NCI-H82 treated with DMSO at 0.1 percent for 48 hours (cell line): ENCODE measurements around the gene STX1A.

Source experiments
- DNase-seq: peaks from one replicate; lab custom pipeline; 2025; ENCODE audit not compliant: unreplicated experiment; lab: John Stamatoyannopoulos, UW

STX1A gene

DNA sequence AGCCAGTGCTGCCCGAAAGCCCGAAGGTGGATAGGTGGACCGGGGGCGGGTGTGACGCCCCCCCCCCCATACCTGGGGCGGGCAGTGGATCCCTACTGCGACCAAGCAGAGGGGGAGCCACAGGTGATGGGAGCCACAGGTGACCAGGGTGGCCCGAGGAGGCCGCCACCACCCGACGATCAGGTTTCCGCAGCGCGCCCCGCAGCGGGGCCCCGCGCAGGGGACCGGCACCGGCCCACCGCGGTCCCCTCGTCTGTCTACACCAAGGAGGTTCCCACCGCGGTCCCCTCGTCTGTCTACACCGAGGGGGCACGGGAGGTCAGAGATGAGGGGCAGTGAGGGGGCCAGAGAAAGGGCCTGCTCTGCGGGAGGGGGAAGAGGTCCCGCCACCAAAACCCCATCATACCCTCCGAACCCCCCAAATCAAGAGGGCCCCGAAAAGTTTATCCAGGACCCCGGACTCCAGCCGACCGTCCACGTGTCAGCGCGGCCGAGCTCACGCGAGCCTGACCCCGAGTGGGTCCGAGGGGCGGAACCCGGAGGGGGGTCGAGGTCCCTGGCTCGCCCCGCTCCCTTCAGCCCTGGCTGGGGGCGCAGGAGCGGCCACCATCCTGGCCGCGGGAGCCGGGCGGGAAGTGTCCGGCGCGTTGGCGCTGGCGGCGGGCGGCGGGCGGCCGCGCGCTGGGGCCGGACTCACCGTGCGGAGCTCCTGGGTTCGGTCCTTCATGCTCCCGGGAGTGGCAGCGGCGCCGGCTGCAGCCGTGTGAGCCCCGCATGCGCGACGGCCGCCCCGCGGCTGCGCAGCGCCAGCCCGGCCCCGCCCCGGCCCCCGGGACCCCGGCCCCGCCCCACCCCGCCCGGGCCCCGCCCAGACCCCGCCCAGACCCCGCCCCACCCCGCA is at the start of gene STX1A:
Gene STX1A (minus strand): TSS at position 765 of the 901 bp plus-strand sequence. CDS start 38 bp downstream, at position 727.
- no peak for DNase-seq

DNA sequence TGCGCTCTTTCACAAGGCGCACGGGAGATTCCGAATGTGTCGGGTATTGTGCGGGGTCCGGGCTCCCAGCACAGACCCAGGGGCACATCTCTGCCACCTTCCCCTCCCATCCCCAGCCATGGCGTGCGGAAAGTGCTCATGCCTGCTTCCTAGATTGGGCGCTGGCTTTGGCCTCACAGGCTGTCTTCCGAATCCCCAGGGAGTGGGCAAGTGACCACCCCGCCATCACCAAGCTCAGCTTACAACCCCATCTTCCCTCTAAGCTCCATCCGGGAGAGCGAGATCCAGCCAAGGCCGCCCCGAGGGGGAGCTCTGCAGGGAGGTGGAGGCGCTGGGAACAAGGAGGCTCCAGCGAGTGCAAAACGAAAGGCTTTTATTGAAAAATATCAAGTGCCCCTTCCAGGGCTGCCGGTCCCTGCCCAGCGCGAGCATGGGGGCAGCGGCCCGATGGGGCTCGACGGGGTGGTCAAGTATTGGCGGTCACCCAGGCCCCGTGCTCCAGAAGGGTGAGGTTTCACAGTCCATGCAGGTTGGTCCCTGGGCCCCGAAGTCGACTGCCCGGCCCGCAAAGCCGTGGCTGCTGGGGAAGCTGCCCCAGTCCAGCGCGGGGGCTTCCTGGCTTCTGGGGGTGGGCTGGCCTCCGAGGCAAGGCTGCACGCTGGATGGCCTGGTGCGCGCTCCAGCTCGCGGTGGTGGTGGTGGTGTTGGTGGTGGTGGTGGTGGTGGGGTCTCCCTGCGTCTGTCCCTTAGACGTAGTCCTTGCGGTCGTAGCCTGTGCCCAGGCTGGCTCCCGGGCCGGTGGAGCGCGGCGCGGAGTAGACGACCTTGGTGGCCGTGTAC is 49.4 kb upstream of the STX1A start:
- no peak for DNase-seq

DNA sequence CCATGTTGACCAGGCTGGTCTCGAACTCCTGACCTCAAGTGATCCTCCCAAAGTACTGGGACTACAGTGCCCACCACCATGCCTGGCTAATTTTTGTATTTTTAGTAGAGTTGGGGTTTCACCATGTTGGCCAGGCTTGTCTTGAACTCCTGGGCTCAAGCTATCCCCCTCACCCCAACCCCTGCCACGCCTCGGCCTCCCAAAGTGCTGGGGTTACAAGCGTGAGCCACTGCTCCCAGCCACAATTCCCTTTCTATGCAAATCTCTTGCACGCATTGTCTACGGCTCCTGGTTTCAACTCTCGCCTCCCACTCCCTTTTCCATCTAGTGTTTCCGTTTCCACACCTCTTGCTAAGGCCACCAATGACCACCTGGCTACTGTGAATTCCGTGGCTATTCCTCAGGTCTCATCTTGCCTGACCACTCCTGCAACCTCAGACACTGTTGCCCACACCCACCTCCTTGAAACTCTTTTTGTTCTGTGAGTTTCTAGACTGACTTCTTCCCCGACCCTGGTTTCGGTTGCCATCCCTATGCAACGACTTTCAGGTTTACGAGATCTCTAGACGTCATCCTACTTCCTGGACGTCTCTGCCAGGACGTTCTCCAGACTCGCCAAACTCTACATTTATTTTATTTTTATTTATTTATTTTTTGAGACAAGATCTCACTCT is 47.2 kb upstream of the STX1A start:
- DNase-seq: no peak

DNA sequence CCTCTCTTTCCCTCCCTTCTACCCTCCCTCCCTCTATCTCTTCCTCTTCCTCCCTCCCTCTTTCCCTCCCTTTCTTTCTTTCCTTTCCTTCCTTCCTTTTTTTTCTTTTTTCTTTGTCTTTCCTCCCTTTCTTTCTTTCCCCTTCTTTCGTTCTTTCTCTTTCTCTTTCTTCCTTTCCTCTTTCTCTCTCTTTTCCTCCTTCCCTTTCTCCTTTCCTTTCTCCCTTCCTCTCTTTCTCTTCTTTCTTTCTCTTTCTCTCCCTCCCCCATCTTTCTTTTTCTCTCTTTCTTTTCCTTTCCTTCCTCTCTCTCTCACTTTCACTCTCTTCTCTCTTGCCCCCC is 43.2 kb upstream of the STX1A start:
- no peak for DNase-seq

DNA sequence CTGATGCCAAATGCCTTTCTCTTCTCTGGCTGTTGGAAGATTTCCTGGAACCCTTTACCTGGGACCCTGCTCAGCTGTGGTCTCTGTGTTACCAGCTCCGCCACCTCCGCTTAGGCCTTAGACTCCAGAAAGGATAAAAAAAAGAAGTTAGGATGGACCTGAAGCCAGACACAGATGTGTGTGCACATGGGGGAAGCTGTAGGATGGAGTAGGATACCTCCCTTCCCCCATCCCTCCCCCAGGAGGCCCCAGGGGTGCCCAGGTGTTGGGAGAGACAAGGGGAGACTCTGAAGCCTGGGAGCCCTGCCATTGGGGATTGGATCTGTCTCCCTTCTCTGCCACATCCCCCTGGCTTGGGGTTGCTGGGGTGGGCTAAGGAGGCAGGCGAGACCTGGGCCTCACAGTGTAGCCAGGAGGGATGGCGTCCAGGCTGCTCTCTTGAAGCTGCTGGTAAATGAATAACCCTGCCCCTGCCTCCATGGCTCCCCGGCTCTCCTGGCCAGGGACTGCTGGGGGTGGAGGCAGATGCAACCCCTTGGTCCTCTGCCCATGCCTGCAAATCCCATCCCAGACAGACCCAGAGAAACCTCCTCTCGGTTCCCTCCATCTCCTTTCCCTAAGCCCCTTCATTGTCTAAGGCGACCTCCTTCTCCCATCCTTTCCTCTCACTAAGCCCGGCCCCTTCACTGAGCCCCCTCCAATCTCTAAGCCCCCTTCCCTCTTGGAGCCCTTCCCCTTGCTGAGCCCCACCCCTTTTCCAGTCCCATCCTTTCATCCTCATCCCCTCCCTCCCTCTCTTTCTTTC is 42.6 kb upstream of the STX1A start:
- peak; percentile 22 for DNase-seq

DNA sequence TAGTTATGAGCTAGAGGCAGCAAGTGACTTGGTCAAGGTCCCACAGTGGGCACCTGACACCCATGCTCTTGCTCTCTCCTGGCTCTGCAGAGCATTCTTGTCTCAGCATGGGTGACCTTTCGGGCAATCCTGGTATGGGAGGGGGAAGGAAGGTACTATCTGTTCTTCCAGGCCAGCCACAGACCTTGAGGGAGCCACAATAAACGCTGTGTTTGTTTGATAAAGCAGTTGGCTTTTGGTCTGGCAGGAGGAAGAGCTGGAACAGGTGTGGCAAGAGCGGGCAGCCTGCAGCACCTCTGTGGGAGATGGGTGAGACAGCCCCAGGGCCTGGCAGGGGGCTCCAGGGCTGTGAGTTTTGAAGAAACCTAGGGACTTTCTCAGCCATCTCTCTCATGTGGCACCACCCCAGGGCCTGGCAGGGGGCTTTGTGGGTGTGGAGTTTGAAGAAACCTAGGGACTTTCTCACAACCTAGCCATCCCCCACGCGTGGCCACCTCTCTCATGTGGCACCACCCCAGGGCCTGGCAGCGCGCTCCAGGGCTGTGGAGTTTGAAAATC is 39.2 kb upstream of the STX1A start:
- no peak for DNase-seq

DNA sequence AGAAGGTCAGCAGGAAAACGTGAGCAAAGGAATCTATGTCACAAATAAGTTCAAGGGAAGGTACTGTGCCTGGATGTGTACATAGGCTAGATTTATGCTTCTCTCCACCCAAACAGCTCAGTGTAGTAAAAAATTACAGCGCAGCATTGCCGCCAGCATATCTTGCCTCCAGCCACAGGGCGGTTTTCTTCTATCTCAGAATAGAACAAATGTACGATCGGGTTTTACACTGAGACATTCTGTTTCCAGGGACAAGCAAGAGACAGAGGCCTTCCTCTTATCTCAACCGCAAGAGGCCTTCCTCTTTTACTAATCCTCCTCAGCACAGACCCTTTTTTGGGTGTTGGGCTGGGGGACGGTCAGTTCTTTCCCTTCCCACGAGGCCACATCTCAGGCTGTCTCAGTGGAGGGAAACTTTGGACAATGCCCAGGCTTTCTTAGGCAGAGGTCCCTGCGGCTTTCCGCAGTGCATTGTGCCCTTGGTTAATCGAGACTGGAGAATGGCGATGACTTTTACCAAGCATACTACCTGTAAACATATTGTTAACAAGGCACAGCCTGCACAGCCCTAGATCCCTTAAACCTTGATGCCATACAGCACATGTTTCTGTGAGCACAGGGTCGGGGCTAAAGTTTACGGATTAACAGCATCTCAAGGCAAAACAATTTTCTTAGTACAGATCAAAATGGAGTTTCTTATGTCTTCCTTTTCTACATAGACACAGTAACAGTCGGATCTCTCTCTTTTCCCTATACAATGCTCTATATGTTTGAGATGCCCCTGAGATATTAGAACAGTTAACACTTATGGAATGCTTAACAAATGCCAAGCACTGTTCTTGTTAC is 30.7 kb upstream of the STX1A start:
- no peak for DNase-seq

DNA sequence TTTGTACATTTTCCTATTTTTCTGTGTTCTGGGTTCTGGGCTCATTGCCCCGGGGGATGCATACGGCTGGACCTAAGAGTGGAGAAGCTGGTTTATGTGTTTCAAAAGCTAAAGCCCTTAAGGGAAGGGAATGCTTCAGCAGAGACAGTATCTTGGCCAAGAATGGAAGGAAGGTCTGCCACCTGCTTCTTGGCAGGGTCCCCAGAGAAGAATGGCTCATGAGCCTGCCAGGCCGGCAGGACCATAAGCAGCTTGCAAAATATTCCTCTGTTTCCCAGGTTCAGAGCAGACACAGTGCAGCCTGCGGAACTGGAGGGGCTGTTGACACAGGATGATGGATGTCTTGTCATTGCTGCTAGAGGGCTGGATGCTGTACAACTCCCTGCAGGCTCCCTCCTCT is 26.9 kb upstream of the STX1A start:
- DNase-seq: no peak

DNA sequence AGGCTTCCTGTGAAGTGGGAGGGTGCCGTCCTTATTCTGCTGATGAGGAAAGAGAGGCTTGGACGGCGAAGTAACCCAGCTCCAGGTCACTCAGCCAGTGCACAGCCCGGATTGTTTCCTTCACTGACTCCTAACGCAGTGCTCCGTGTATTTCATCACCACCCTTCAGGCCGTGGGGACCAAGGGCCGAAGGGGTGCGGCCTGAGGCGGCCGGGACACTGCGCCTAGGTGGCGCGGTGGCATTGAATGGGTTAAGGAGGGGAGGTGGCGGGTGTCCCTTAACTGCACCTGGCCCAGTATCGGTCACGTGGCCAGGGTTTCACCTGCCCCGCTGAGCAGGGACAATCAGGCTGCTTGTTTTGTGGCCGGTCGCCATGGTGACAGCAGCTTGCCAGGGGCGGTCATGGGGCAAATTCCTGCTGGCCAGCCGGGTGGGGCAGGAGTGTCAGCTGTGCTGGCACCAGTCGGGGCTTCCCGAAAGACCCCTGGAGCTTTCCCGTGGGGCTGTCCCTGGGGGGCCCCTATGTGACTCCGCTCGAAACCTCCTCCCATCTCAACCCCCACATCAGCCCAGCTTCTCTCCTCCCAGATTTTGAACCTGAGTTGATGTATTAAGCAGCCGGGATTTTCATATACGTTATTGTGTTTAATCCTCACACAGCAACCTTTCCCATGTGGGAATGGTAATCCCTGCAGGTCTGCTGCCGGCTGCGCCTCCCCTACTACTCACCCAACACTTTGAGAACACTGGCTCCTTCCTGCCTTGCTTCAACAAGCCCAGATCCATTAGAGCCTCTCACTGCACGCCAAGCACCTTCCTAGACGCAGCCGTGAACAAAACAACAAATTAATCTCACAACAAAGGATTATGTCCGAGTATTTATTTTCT is 23.5 kb upstream of the STX1A start:
- DNase-seq: no peak

DNA sequence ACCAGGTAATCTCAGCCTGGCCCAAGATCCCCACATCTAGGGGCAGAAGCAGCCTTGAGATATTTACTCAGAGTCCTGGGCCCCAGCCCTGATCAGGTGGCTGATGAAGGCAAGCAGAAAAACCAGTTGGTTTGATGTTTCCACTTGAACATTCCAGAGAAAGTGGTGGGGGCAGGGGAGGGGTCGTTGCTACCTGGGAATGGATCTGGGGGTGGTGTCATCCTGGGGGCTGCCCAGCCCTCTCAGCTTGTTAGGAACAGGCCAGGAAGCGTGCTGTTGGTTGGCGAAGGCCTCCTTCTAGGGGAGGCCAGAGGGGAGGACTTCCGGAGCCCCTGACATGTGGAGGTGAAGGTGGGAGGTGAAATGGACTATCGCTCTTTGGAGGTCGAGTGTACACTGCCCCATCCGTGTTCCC is 22.9 kb upstream of the STX1A start:
- DNase-seq: no peak

DNA sequence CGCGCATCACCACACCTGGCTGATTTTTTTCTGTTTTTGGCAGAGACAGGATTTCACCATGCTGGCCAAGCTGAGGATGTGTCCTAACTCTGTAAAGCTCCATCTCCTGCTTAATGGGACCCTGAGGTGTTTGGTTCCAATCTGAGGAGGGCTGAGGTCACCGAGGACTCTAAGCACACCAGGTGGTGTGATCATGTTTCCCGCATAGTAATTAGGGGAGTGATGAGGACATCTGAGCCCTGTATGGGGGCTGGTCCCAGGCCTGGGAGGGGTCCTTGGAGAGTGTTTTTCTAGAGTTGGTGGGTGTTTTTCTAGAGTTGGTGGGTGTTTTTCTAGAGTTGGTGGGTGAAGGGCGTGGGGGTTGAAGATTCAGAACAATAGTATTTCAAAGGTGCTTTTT is 22.1 kb upstream of the STX1A start:
- no peak for DNase-seq

DNA sequence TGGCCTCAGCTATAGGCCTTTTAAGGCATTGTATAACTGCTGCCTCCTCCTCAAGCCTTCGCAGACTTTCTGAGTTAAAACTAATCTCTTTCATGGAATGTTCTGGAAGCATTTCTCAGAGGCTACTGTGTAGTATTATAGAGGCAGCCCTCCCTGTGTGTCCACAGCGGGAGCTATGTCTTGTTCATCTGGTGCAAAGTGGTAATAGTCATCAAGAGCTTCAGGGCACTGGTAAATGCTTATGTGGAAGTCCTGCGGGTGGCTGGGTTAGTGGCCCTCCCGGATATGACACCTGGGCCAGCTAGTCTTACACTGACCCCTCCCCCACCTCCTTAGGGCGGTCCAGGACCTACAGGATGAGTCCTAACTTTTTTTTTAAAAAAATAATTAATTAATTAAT is 21.3 kb upstream of the STX1A start:
- DNase-seq: no peak

DNA sequence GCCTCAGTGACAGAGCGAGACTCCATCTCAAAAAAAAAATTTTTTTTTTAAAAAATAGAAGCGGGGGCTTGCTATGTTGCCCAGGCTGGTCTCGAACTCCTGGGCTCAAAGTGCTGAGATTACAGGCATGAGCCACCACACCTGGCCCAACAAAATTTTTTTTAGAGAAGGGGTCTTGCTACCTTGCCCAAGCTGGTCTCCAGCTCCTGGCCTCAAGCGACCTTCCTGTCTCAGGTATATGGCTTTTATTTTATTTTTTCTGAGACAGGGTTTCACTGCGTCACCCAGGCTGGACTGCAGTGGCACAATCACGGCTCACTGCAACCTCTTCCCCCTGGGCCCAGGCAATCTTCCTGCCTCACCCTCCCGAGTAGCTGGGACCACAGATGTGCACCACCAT is 20.7 kb upstream of the STX1A start:
- no peak for DNase-seq

DNA sequence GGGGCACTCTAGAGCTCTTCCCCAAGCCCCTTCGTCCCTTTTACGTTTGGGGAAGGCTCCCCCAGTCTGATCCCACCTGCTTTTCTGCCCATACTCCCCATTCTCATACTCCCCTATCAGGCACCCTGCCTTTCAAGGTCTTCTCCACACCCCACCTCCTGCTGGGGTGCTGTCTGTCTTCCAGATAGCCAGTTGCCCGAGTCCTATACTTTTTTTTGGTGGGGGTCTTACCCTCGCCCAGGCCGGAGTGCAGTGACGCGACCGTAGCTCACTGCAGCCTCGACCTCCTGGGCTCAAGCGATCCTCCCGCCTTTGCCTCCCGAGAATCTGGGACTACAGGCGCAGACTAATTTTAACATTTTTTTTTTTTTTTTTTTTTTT is 19.9 kb upstream of the STX1A start:
- no peak for DNase-seq

DNA sequence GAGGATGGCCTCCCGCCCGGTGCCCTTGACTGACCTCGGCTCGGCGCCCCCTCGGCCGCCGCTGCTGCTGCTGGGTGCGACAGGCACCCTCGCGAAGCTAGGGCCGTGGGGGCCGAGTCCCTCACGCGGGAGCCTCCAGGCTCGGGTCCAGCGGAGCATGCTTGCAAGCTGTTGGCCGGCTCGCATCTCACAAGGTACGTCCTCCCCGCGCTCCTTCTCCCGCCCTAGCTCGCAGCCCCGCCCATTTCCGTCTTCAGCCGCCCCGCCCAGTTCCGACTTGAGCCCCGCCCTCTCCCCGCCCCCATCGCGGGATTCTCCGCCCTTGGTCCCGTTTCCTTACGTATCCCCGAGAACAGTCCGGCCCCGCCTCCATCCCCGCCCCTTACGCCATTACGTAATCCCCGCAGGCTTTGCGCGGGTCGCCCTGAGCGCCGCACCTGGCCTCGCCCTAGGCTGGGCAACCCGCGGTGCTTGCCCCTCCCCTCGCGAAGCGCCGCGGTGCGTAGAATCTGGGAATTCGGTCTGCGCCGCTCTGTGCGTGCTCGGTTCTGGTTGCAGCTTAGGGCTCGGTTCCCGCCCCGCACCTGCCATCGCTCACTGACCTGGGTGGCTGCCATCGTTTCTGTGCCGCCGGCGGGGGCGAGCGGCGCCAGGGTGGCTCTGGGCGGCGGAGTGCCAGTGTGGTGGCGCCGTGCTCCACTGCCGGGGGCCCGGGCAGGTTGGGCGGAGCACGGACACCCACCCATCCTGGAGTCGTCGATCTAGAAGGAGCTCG is 19.3 kb upstream of the STX1A start, which contains the start of gene ABHD11:
Gene ABHD11 (minus strand): TSS at position 191 of the 775 bp plus-strand sequence. CDS start 32 bp downstream, at position 159.
- peak; percentile 88 for DNase-seq

DNA sequence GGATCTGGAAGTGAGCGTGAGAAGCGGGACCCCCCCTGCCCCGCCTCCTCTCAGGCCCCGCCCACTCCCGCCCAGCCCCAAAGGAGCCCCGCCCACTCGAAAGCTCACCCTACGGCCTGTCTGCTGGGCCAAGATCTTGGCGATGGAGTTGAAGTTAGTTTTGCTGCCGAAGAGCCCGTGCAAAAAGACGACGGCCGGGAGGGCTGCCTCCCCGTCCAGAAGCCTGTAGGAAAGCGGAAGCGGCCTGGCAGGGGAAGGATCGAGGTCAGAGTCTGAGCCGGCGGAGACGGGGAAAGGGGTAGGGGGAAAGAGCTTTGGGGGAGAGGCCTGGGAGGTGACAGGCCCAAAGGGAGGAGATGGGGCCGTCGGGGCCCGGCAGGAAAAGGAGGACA is 18.7 kb upstream of the STX1A start:
- no peak for DNase-seq

DNA sequence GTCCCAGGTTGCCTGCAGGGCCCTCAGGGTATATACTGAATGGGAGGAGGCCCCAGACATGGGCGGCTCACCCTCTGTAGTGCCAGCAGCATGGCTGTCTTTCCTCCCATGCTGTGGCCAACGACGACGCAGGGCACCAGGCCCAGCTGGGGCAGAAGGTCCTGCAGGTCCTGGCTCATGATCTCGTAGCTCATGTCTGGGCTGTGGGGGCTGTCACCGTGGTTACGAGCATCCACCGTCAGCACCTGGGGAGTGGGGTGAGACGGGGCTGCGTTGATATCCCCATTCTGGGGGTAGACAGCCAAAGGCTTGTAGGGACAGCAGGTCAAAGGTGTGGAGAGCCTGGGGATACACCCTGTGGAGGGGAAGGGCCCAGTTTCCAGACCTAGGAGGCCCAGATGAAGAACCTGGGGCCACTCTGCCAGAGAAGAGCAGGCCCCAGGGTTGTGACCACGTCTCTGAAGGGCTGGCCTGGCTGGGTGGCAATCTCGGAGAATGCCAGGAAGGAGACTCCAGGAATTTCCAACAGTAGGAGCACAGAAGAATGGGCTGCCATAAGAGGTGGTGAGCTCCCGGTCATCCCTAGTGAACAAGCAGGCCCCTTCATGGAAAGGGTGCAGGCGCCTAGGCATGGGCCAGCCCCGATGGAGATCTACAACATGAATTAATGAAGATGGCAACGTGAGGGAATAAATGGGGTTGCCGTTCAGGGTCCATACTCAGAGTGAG is 18.2 kb upstream of the STX1A start:
- no peak for DNase-seq
